Mononuclear cell (primary cell): ENCODE results near the gene NEO1. TPM values are rescaled to one million over a fixed set of nuclear protein-coding genes. Genes with fewer than 3 reads are reported as not detected.

Experiments used
- H3K27me3 ChIP-seq: 2 replicates; pipeline ENCODE4 v1.6.0; 2011; ENCODE audit warnings: low read length, control low read depth; ENCODE audit not compliant: insufficient read depth
- H3K4me1 ChIP-seq: 2 replicates; pipeline ENCODE4 v1.5.1; 2011; ENCODE audit warnings: mild to moderate bottlenecking, low read length, control low read depth; ENCODE audit not compliant: insufficient read depth
- H3K4me3 ChIP-seq: 2 replicates; pipeline ENCODE4 v1.5.1; 2011; ENCODE audit warnings: mild to moderate bottlenecking, low read length, moderate library complexity
- H3K9me3 ChIP-seq: 2 replicates; pipeline ENCODE4 v1.5.1; 2011; ENCODE audit warnings: low read depth, mild to moderate bottlenecking, control low read depth, low read length
- total RNA-seq: library from RNA; depleted of rRNA; stranded (reverse); fragments of >200 nt; gene quantifications from one replicate; pipeline ENCODE4 v1.2.3, GENCODE V29; 2012

Gene NEO1
- total RNA-seq, 1 donor = 9.6 TPM

DNA sequence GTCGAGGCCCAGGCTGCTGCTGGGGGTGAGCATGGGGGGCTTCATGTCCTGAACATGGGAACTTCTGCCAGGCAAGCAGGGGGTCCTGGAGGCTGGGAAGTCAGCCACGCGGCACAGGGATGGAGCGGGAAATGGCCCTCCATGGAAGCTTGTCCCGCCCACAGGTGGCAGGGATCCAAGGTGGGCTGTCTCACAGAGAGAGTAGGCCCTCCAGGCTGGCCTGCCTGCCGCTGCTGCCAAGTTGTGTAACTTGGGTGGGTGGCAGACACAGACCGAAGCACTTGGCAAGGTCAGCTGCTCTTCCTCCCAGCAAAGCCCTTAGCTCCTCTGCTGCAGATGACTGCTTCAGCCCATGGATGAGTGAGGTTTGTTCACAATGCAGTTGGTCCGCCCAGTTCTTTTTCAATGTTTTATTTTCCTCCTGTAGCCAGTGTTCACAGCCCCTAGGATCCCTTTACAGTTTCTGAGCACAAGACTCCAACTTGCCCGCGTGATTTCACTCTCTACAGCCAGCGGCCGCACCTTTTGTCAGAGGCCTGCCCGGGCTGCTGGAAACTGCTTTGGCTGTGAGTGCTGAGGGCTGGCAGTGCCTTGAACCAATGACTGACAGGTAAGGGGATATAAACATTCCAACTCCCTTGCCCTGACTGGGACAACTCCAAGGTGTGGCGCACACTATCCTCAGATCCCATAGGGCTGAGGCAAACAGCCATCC lies 289.8 kb downstream of the NEO1 start:
- H3K9me3 ChIP-seq = no peaks in the 10 kb centered on the region
- H3K27me3 ChIP-seq = no peaks in the 10 kb centered on the region
- H3K4me3 ChIP-seq = no peak overlapping the region
- H3K4me1 ChIP-seq = no peaks in the 10 kb centered on the region

DNA sequence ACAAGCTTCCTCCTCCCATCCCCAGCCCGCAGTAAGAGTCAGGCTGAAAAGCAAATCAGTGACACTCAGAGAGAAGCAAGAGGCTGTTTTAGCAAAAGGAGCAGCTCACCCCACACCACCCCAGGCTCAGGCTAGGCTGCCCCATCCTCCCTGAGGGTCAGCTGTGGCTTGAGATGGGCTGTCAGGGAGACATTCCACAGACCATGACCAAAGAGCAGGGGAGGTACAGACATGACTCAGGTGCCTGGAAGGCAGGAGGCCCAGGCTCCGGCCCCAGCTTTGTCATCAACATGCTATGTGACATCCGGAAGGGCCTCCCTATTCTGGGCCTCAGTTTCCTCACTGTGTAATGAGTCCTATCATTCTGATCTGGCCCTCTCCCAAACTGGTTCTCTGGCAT lies 291.8 kb downstream of the NEO1 start:
- Histone ChIP-seq H3K4me1 (no peaks in the 10 kb centered on the region), H3K4me3 (no peak overlapping the region), H3K9me3 (no peaks in the 10 kb centered on the region), H3K27me3 (no peaks in the 10 kb centered on the region)

DNA sequence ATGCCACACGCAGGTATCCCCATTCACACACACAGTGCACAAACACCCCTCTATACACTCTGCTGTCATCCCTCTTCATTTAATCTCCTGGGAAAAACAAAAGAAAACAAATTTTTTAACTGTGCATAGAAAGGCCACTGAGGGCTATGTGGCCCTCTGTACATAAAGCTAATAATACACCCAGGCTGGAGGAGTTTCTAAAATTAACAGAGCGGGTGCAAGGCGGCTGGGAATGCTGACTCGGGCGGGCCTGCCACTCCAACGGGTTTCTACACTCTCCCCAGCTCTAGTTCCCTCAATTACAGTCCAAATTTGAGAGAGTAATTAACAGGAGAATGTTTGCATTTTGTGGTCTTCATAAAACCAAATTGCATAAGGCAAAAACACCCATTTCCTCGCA lies 293.4 kb downstream of the NEO1 start:
- no peaks in the 10 kb centered on the region for H3K4me1 ChIP-seq
- H3K9me3 ChIP-seq = no peaks in the 10 kb centered on the region
- H3K27me3 ChIP-seq = no peaks in the 10 kb centered on the region
- no peak overlapping the region for H3K4me3 ChIP-seq

DNA sequence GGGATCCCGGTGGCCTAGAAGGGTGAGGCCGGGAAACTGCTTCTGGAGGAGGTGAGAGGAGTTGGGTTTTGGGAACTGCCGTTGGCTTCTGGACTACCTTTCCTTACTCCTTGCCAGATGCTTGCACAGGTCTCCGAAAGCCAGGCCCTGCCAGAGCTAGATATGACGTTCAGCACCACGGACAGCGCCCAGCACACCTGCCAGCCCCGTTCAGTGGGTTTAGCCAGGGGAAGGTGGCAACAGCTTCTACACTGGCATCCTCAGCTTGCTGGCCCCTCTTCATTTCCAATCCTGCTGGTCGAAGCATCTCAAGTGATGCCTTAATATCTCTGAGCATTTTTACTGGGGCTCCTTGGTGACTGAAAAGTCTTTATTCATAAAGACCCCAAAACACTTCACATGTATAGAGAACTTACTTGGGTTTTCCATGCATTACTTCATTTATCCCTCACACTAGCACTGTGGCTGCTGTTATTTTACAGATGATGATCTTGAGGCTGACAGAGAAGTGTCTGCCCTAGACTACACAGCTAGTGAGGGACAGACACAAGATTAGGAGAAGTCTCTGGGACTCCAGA lies 294.6 kb downstream of the NEO1 start:
- no peak overlapping the region for H3K4me3 ChIP-seq
- H3K4me1 ChIP-seq = no peaks in the 10 kb centered on the region
- H3K9me3 ChIP-seq = no peaks in the 10 kb centered on the region
- no peaks in the 10 kb centered on the region for H3K27me3 ChIP-seq

DNA sequence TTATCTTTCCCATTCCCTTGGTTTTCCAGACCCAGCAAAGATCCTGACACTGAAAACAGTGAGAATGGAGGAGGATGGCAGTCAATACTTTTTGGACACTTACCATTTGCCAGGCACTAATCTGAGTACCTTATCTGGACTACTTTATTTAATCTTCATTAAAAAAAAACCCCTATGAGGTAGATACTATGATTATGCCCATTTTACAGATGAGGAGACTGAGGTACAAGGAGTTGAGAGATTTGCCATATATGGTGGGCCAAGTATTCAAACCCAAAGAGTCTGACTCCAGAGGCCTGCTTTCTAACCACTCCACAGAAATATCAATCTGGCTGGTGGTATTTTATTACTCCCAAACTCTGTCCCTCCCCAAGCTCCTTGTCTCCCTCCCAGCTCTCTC lies 296.9 kb downstream of the NEO1 start:
- Histone ChIP-seq H3K4me3 (no peak overlapping the region), H3K27me3 (no peaks in the 10 kb centered on the region), H3K9me3 (no peaks in the 10 kb centered on the region), H3K4me1 (no peaks in the 10 kb centered on the region)

DNA sequence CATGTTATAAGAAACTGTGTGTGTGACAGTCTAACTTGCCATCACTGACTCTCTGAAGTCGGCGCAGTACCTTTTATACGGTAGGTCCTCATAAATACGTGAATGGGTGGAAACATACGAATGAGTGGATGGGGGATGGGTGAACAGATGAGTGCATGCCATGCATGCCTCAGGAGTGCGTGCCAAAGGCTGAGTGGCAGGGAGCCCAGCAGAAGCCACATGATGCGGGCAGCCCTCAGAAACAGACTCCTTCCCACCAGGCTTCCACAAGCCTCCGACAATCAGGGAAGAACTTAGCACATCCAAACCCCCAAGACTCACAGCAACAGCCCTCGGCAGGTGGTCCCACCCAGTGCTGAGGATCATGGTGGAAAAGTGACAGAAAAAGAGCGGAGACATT lies 299.8 kb downstream of the NEO1 start:
- Histone ChIP-seq H3K4me3 (no peak overlapping the region), H3K4me1 (no peaks in the 10 kb centered on the region), H3K9me3 (no peaks in the 10 kb centered on the region), H3K27me3 (no peaks in the 10 kb centered on the region)

DNA sequence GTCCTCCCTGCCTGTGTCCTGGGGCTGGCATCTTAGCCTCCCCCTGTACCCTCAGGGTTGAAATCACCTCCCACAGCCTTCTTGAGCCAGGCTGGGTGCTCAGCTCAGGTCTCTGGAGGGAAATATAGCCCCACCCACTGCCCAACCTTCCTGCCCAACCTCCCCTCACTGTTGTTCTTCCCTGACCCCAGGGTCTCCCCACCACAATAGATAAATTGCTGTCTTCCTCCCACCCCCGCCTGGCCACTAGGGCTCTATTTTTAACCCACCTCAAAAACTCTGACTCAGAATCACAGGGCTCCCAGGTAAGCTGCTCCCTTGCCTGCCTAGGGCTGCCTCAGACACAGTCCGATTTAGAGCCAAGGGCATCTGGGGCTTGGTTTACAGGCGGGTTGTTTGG lies 301.5 kb downstream of the NEO1 start:
- Histone ChIP-seq H3K27me3 (no peaks in the 10 kb centered on the region), H3K4me3 (no peak overlapping the region), H3K4me1 (no peaks in the 10 kb centered on the region), H3K9me3 (no peaks in the 10 kb centered on the region)

DNA sequence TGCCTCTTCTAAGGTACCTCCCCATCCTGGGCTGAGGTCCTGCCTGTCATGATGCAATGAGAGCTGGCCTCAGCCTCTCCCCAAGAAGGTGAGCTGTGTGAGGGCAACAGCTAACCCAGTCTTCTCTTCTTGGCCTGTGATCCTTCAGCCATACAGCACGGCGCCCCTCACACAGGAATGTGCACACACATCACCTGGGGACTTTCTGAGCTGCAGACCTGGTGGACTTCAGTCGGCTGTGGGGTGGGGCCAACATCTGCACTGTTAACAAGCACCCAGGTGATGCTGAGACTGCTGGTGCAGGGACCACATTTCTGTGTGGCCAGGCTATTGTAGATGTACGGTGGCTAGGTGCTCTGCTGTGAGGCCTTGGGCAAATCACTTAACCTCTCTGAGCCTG lies 302.0 kb downstream of the NEO1 start:
- no peak overlapping the region for H3K4me3 ChIP-seq
- H3K9me3 ChIP-seq = no peaks in the 10 kb centered on the region
- no peaks in the 10 kb centered on the region for H3K27me3 ChIP-seq
- H3K4me1 ChIP-seq = no peaks in the 10 kb centered on the region
